GM19099 (cell line): ENCODE results near the gene CCDC142.

Source experiments
- POLR2A ChIP-seq: IDR thresholded peaks from 3 replicates; pipeline ENCODE4 v1.6.1; 2011; ENCODE audit warnings: low read depth; ENCODE audit not compliant: insufficient read length; ENCODE audit errors: extremely low read depth

The CCDC142 gene

GRCh38 chr2:74482801-74483674 is at the start of gene CCDC142, which contains the start of gene TTC31:
TSS of gene CCDC142 (minus strand) at chr2:74482998. CDS start at chr2:74482837, 161 bp downstream.
TSS of gene TTC31 (plus strand) at chr2:74483081. CDS start at chr2:74483096, 15 bp downstream.
- TF ChIP-seq POLR2A, result peak; percentile 80

- TF ChIP-seq POLR2A, result no peak
These were observed 49.4 kb upstream of the CCDC142 start for GRCh38 chr2:74532222-74532621.

- TF ChIP-seq POLR2A, result no peak
These were observed 48.9 kb upstream of the CCDC142 start for GRCh38 chr2:74531666-74532065.

- TF ChIP-seq POLR2A, result peak; percentile 37
These were observed 47.7 kb upstream of the CCDC142 start for GRCh38 chr2:74530239-74531187.

- TF ChIP-seq POLR2A, result peak; percentile 98
These were observed 46.8 kb upstream of the CCDC142 start, which contains the start of the genes AUP1 and HTRA2 for GRCh38 chr2:74529357-74530238. TSS of gene AUP1 (minus strand) at chr2:74529706. CDS start at chr2:74529629, 77 bp downstream. TSS of gene HTRA2 (plus strand) at chr2:74529933. CDS start at chr2:74530007, 74 bp downstream.

- TF ChIP-seq POLR2A, result no peak
These were observed 46.0 kb upstream of the CCDC142 start for GRCh38 chr2:74528600-74529356.

- no peak for TF ChIP-seq POLR2A
These were observed 44.9 kb upstream of the CCDC142 start for GRCh38 chr2:74527741-74528140.

GRCh38 chr2:74526649-74527230 is 43.9 kb upstream of the CCDC142 start:
- TF ChIP-seq POLR2A, result no peak

- no peak for TF ChIP-seq POLR2A
These were observed 43.2 kb upstream of the CCDC142 start, which contains the start of gene DQX1 for GRCh38 chr2:74525717-74526648. TSS of gene DQX1 (minus strand) at chr2:74526231. CDS start at chr2:74525729, 502 bp downstream.

GRCh38 chr2:74524955-74525716 is 42.3 kb upstream of the CCDC142 start:
- no peak for TF ChIP-seq POLR2A

- TF ChIP-seq POLR2A, result no peak
These were observed 41.2 kb upstream of the CCDC142 start for GRCh38 chr2:74524005-74524404.
